Stimulated activated CD8-positive, alpha-beta memory T cell treated with anti-CD3 and anti-CD28 coated beads, Interleukin-12 subunit alpha, Interleukin-12 subunit beta, amount 100 ng/mL, for 24 hours (primary cell): Measurements from ENCODE around the gene CIDEA.
A peak's percentile ranks its signal among the peaks of the same experiment; 100 is the strongest.

ENCODE experiments used
- DNase-seq: peaks from one replicate; pipeline ENCODE4 v3.0.0-alpha.2; 2020; ENCODE audit errors: extremely low read depth

The CIDEA gene

DNA sequence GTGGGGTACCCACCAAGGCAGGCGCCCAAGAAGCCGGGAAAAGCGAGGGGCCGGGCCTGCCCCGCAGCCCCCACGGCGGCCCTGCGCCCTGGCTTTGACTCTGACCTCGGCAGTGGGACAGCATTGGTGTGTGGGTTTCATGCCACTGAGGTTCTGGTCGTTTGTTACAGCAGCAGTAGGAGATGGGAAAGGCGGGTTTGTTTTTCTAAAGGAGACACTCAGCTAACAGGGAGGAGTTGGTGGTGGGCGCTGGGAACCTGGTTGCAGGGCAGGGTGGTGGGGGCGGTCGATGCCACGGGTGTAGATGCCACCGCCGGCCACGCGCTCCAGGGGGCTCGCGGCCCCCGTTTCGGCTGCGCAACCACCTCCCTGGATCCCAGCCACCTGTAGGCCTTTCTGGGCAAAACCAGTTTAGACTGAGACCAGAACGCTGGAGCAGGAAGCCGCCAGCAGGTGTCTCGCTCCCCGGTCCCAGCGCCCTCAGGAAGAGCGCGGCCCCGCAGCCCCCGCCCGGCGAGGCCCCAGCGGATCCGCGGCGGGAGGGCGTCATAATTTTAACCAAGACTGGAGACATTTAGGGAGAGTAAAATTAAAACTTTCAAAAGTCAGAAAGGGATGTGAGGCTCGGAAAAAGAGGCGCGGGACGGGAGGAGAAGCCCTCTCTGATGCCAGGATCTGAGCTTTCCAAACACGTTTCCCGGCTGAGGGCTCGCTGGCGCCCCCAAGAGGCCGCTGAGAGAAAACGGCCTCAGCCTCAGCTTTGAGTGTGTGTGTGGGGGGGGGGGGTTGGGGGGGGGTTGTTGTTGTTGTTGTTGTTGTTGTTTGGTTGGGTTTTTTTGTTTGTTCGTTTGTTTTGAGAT is 17.4 kb downstream of the CIDEA start:
- peak; percentile 19 for DNase-seq

DNA sequence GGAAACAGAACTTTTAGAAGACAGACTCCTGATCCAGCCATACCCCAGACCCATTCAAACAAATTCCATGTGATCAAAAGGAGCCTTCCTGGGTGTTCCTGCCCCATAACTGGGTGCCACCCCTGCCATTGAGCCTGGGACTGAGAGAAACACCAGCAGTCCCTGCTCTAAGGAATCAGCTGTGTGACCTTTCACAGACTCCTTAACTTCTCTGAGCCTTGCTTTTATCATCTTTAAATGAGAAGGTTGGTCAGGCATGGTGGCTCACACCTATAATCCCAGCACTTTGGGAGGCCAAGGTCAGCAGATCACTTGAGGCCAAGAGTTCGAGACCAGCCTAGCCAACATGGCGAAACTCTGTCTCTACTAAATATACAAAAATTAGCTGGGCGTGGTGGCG is 20.6 kb downstream of the CIDEA start:
- DNase-seq, result no peak

DNA sequence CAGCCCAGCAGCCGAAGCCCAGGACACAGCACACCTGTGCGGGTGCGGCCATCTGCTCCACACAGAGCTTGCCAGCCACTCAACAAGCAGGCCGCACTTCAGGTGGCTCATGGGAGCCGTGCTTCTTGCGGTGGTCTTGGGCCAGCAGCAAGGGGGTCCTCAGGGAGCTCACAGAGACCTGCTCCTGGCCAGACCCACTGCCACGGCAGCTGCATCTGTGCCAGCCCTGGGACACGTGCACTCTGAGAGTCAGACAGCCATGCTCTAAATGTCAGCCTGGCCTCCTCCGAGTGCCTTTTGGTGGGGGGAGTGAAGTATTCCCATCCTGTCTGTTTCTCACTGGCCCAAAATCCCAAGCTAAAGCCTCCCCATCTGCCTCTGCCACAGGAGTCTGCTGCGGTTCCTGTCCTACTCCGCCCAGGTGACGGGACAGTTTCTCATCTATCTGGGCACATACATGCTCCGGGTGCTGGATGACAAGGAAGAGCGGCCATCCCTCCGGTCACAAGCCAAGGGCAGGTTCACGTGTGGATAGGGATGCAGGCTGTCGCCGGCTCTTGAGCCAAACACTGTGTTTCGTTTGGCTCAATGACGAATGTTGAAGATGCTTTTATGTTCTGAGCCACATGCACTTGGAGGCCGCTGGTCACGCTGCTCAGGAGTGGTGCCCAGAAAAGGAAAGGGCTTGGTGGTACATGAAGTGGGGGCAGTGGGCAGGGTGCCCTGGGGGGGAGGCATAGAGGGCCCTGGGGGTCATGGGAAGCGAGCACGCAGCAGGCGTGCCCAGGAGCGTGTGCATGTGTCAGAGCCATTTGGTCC is 22.8 kb downstream of the CIDEA start:
- DNase-seq, result no peak

GRCh38 chr18:12278215-12278671 is 24.1 kb downstream of the CIDEA start:
- no peak for DNase-seq

- no peak for DNase-seq
Observed at GRCh38 chr18:12278741-12279682, 24.9 kb downstream of the CIDEA start.

GRCh38 chr18:12279781-12280531 is 25.8 kb downstream of the CIDEA start:
- no peak for DNase-seq

- DNase-seq, result no peak
Observed at GRCh38 chr18:12281861-12282260, 27.7 kb downstream of the CIDEA start.

DNA sequence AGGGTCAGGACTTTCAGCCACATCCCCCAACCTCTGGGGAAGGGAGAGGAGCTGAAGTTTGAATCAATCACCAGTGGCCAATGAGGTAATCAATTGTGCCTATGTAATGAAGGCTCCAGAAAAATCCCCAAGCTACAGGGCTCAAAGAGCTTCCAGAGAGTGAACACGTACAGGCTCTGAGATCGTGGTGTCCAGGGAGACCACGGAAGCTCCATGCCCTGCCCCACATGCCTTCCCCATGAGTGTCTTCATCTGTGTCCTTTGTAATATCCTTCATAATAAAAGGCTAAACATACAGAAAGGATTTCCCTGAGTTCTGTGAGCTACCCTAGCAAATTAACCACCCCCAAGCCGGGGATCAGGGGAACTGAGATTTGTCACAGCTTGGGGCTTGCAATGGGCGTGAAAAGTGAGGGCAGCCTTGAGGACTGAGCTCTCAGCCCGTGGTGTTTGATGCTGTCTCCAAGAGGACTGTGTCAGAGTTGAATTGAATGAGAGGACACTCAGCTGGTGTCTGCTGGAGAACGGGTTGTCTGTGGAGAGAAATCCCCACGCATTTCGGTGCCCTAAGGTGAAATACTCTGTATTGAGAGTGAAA is 28.4 kb downstream of the CIDEA start:
- no peak for DNase-seq

GRCh38 chr18:12283256-12283655 is 29.1 kb downstream of the CIDEA start:
- DNase-seq, result no peak

GRCh38 chr18:12283666-12284065 is 29.5 kb downstream of the CIDEA start:
- no peak for DNase-seq

DNA sequence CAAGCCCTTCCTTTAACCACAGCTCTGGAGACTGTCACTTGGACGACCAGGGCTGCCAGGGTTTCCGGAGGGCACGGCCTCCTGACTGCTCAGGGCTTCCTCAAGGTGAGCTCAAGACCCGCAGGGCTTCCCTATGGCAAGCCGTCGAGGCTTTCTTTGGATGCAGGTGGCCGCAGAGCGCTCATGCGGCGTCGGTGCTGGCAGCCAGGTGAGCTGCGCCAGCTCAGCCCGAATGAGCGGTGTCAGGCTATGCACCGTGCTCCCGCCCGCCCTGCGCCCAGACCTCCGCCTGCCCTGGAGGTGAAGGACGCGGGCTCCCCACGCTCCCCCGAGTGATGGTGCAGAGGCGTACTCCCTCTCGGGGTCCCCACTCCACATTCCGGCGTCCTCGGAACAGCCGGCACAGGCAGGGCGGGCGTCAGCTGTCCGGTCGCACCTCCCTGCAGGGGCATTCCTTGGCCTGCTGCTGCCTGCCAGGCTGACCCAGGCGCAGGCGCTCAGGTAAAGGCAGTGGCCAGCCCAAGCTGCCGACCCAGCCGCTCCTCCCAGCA is 33.0 kb downstream of the CIDEA start:
- DNase-seq, result no peak

- no peak for DNase-seq
Observed at GRCh38 chr18:12287684-12288402, 33.7 kb downstream of the CIDEA start.

DNA sequence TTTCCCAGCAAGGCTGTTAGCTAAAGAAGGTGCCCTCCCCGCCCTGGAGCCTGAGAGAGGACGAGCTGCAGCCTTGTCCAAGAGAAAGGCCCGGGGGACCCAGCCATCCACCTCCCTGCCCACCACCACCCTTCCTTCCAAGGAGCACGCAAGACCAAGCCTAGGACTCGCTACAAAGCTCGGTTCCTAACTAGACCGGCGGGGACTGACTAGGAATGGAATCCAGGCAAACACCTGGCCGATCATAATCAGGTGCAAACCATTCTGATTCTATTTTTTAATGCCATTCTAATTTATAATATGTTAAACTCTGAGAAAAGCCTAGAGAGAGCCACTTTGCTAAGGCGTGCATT is 34.2 kb downstream of the CIDEA start:
- no peak for DNase-seq

GRCh38 chr18:12290086-12290485 is 35.9 kb downstream of the CIDEA start:
- no peak for DNase-seq

DNA sequence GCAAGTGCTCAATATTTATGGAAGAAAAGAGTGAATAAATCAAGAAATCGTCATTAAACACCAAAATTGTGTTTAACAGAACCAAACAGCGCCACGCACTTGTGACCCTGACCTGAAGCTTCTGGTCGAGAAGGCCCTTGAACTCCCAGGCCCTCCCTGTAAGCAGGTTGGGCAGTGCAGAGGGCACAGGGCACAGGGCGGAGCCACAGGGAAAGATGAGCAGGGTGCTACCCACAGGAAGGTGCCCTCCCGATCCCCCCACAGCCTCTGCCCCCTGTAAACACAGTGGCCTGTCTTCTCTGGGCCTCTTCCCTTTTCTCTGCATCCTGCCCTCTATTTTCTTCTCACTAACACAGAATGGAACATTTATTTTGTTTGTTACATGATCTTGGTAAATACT is 37.0 kb downstream of the CIDEA start:
- no peak for DNase-seq

DNA sequence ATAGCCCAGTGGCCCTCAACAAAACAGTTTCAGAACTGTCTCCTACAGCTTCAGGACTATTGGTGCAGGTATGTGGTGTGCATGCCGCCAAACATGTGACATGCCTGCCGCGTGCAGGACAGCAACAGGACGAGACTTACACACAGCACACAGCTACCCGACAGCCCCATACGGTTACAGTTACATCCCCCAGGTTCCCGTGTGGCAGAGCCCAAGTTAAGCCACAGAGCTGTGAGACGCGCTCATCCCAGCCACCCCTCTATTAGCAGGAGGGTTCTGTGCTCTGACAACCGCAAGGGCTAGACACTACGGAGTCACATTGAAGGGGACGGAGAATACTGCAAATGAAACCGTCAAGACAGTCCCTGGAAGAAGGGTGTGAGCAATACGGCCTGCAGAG is 37.5 kb downstream of the CIDEA start:
- no peak for DNase-seq

DNA sequence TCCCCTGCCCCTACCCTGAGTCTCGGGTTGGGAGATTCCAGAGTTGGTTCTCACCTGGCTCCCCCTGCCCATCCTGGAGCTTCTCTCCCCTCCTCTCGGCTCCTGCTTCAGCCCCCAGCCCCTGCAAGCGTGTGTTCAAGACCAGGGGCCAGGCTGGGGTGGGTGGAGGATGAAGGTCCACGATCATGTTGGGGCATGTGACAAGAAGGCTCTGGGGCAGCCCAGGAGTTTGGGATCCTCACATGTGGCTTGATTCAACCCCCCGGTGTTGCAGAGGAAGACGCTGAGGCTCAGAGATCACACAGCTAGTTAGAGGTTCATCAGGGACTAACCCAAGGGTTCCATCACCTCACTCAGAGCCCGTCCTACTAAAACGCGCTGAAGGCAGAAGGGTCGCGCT is 39.7 kb downstream of the CIDEA start:
- no peak for DNase-seq

DNA sequence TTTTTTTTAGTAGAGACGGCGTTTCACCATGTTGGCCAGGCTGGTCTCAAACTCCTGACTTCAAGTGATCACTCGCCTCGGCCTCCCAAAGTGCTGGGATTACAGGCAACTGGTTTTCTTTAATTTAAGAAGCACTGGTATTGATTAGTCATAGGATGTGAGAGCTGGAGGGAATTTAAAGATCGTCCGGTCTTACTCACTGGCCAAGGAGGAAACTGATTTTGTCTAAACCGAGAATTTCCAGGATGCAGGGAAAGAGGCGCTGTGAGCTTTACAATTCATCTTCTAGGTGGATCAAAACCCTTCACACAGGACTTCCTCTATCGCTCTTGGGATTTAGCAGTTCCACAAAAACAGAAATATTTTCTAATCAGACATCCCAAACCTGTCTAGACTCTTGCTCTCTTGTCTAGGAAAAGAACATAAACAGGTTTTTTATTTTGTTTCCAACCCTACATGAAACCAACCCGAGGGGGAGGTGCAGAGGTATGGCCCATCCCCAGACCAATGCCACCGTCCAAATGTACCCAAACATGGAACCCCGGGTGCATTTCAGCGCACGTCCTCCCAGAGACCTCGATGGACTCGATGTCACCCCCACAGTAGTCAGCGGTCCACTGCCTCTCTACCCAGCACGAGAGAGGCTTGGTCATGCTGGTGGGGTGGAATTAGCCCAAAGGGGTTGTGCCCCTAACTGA is 41.4 kb downstream of the CIDEA start:
- no peak for DNase-seq

DNA sequence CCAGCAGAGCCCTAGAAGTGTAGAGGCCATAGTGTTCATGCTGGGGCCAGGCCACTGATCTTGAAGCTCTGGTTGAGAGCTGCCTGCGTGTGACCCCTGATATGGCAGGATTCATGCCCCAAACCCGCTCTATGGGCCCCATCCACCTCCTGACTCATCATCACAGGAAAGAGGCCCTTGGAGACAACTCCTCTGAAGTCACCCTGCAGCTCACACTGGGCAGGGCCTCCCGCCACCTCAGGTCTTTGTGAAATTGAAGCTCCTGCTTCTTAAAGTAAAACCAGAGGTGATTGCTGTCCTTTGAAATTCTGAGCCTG is 41.9 kb downstream of the CIDEA start:
- no peak for DNase-seq
